HEK293 (cell line): ENCODE results near the gene UMAD1.

Source experiments
- SP2 ChIP-seq: fragments of 450-650 bp; formaldehyde crosslinking; IDR thresholded peaks from 2 replicates; pipeline ENCODE4 v1.5.1; 2016; ENCODE audit warnings: missing biosample characterization, missing genetic modification characterization
- YY1 ChIP-seq: fragments of 450-650 bp; formaldehyde crosslinking; IDR thresholded peaks from 2 replicates; pipeline ENCODE4 v1.5.1; 2018; ENCODE audit warnings: missing biosample characterization, missing genetic modification characterization
- ZEB2 ChIP-seq: fragments of 450-650 bp; formaldehyde crosslinking; IDR thresholded peaks from 2 replicates; pipeline ENCODE4 v1.5.1; 2016; ENCODE audit warnings: missing biosample characterization, missing genetic modification characterization
- ZNF10 ChIP-seq: fragments of 450-650 bp; formaldehyde crosslinking; IDR thresholded peaks from 2 replicates; pipeline ENCODE4 v1.5.1; 2017; ENCODE audit warnings: missing biosample characterization, missing genetic modification characterization
- ZNF202 ChIP-seq: fragments of 450-650 bp; formaldehyde crosslinking; IDR thresholded peaks from 2 replicates; pipeline ENCODE4 v1.5.1; 2016; ENCODE audit warnings: missing biosample characterization, missing genetic modification characterization, borderline replicate concordance
- ZNF354C ChIP-seq: fragments of 450-650 bp; formaldehyde crosslinking; IDR thresholded peaks from 2 replicates; pipeline ENCODE4 v1.5.1; 2016; ENCODE audit warnings: missing biosample characterization, missing genetic modification characterization, low read depth, borderline replicate concordance
- ZNF48 ChIP-seq: fragments of 450-650 bp; formaldehyde crosslinking; IDR thresholded peaks from 2 replicates; pipeline ENCODE4 v1.5.1; 2016; ENCODE audit warnings: missing biosample characterization, missing genetic modification characterization
- ZNF529 ChIP-seq: fragments of 450-650 bp; formaldehyde crosslinking; IDR thresholded peaks from 2 replicates; pipeline ENCODE4 v1.5.1; 2017; ENCODE audit warnings: missing genetic modification characterization, missing biosample characterization; ENCODE audit not compliant: insufficient replicate concordance
- ZNF544 ChIP-seq: fragments of 450-650 bp; formaldehyde crosslinking; IDR thresholded peaks from 2 replicates; pipeline ENCODE4 v1.5.0; 2017; ENCODE audit warnings: missing biosample characterization, missing genetic modification characterization
- ZNF561 ChIP-seq: fragments of 450-650 bp; IDR thresholded peaks from 2 replicates; pipeline ENCODE4 v1.5.1; 2018; ENCODE audit warnings: missing biosample characterization, missing genetic modification characterization, borderline replicate concordance
- ZNF600 ChIP-seq: fragments of 450-650 bp; formaldehyde crosslinking; IDR thresholded peaks from 2 replicates; pipeline ENCODE4 v1.5.1; 2016; ENCODE audit warnings: missing biosample characterization, missing genetic modification characterization
- ZNF707 ChIP-seq: fragments of 450-650 bp; formaldehyde crosslinking; IDR thresholded peaks from 2 replicates; pipeline ENCODE4 v1.5.1; 2016; ENCODE audit warnings: missing biosample characterization, missing genetic modification characterization
- ZNF776 ChIP-seq: fragments of 450-650 bp; formaldehyde crosslinking; IDR thresholded peaks from 2 replicates; pipeline ENCODE4 v1.5.0; 2017; ENCODE audit warnings: missing biosample characterization, missing genetic modification characterization, borderline replicate concordance
- ZNF792 ChIP-seq: fragments of 450-650 bp; formaldehyde crosslinking; IDR thresholded peaks from 2 replicates; pipeline ENCODE4 v1.5.1; 2016; ENCODE audit warnings: missing biosample characterization, missing genetic modification characterization
- TF ChIP-seq, protein P1 (sequence below): fragments of 450-650 bp; formaldehyde crosslinking; IDR thresholded peaks from 2 replicates; pipeline ENCODE4 v1.5.1; 2016; ENCODE audit warnings: missing biosample characterization, missing genetic modification characterization, borderline replicate concordance
- TF ChIP-seq, protein P2 (sequence below): fragments of 450-650 bp; formaldehyde crosslinking; IDR thresholded peaks from 2 replicates; pipeline ENCODE4 v1.5.1; 2016; ENCODE audit warnings: missing biosample characterization, missing genetic modification characterization
- TF ChIP-seq, protein P3 (sequence below): fragments of 450-650 bp; formaldehyde crosslinking; conservative IDR thresholded peaks from 2 replicates; pipeline ENCODE4 v1.5.1; 2016; ENCODE audit warnings: low read depth, missing biosample characterization, missing genetic modification characterization
- TF ChIP-seq, protein P4 (sequence below): sonication (generic); formaldehyde crosslinking; IDR thresholded peaks from 2 replicates; pipeline ENCODE4 v1.8.1; 2022; ENCODE audit warnings: mild to moderate bottlenecking, moderate library complexity, missing genetic modification reagents
- TF ChIP-seq, protein P5 (sequence below): fragments of 450-650 bp; formaldehyde crosslinking; IDR thresholded peaks from 2 replicates; pipeline ENCODE4 v1.5.1; 2016; ENCODE audit warnings: missing biosample characterization, missing genetic modification characterization
- TF ChIP-seq, protein P6 (sequence below): fragments of 450-650 bp; formaldehyde crosslinking; IDR thresholded peaks from 2 replicates; pipeline ENCODE4 v1.5.1; 2016; ENCODE audit warnings: missing biosample characterization, missing genetic modification characterization
- TF ChIP-seq, protein P7 (sequence below): fragments of 450-650 bp; formaldehyde crosslinking; IDR thresholded peaks from 2 replicates; pipeline ENCODE4 v1.5.1; 2016; ENCODE audit warnings: missing biosample characterization, missing genetic modification characterization

Gene UMAD1

DNA sequence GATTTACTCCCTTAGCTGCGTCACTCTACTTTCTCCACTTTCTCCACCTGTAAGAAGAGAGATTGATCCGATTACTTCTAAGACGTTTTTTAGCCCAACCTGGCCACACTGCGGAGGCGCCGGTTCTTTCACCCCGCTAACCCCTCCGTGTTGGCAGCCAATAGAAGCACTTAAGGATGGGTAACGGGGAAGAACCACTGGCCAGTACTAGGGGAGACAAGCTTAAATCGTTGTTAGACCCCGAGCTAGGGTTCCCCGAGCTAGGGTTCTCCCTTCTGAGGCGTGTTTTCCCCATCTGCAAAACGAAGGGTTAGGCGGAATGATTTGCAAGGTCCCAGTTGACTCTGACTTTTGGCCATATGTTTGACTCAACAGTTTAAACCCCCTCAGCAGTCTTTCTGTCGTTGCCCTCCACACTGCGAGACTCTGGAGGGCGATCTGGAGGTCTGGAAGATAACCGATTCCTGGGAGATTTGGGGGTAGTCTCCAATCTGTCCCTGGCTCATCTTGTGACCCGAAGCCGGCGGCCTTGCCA, 644 bp downstream of the UMAD1 start (continued):
- TF ChIP-seq ZNF792 (tag by site-specific recombination) (no peak), ZNF529 (tag by site-specific recombination) (no peak), ZNF776 (tag by site-specific recombination) (no peak), ZNF600 (tag by site-specific recombination) (no peak), ZNF707 (tag by site-specific recombination) (no peak), ZNF202 (tag by site-specific recombination) (no peak), ZNF10 (tag by site-specific recombination) (peak; percentile 41; the same call in 1 of the 2 replicates), ZEB2 (tag by site-specific recombination) (no peak), ZNF354C (tag by site-specific recombination) (no peak), YY1 (no peak), ZNF561 (tag by site-specific recombination) (no peak), ZNF544 (no peak), SP2 (tag by site-specific recombination) (no peak), ZNF48 (no peak)
- TF ChIP-seq, protein P1, sequence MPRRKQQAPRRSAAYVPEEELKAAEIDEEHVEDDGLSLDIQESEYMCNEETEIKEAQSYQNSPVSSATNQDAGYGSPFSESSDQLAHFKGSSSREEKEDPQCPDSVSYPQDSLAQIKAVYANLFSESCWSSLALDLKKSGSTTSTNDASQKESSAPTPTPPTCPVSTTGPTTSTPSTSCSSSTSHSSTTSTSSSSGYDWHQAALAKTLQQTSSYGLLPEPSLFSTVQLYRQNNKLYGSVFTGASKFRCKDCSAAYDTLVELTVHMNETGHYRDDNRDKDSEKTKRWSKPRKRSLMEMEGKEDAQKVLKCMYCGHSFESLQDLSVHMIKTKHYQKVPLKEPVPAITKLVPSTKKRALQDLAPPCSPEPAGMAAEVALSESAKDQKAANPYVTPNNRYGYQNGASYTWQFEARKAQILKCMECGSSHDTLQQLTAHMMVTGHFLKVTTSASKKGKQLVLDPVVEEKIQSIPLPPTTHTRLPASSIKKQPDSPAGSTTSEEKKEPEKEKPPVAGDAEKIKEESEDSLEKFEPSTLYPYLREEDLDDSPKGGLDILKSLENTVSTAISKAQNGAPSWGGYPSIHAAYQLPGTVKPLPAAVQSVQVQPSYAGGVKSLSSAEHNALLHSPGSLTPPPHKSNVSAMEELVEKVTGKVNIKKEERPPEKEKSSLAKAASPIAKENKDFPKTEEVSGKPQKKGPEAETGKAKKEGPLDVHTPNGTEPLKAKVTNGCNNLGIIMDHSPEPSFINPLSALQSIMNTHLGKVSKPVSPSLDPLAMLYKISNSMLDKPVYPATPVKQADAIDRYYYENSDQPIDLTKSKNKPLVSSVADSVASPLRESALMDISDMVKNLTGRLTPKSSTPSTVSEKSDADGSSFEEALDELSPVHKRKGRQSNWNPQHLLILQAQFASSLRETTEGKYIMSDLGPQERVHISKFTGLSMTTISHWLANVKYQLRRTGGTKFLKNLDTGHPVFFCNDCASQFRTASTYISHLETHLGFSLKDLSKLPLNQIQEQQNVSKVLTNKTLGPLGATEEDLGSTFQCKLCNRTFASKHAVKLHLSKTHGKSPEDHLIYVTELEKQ: no peak
- TF ChIP-seq, protein P2, sequence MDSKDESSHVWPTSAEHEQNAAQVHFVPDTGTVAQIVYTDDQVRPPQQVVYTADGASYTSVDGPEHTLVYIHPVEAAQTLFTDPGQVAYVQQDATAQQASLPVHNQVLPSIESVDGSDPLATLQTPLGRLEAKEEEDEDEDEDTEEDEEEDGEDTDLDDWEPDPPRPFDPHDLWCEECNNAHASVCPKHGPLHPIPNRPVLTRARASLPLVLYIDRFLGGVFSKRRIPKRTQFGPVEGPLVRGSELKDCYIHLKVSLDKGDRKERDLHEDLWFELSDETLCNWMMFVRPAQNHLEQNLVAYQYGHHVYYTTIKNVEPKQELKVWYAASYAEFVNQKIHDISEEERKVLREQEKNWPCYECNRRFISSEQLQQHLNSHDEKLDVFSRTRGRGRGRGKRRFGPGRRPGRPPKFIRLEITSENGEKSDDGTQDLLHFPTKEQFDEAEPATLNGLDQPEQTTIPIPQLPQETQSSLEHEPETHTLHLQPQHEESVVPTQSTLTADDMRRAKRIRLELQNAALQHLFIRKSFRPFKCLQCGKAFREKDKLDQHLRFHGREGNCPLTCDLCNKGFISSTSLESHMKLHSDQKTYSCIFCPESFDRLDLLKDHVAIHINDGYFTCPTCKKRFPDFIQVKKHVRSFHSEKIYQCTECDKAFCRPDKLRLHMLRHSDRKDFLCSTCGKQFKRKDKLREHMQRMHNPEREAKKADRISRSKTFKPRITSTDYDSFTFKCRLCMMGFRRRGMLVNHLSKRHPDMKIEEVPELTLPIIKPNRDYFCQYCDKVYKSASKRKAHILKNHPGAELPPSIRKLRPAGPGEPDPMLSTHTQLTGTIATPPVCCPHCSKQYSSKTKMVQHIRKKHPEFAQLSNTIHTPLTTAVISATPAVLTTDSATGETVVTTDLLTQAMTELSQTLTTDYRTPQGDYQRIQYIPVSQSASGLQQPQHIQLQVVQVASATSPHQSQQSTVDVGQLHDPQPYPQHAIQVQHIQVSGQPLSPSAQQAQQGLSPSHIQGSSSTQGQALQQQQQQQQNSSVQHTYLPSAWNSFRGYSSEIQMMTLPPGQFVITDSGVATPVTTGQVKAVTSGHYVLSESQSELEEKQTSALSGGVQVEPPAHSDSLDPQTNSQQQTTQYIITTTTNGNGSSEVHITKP (tag by site-specific recombination): peak; percentile 89
- TF ChIP-seq, protein P3, sequence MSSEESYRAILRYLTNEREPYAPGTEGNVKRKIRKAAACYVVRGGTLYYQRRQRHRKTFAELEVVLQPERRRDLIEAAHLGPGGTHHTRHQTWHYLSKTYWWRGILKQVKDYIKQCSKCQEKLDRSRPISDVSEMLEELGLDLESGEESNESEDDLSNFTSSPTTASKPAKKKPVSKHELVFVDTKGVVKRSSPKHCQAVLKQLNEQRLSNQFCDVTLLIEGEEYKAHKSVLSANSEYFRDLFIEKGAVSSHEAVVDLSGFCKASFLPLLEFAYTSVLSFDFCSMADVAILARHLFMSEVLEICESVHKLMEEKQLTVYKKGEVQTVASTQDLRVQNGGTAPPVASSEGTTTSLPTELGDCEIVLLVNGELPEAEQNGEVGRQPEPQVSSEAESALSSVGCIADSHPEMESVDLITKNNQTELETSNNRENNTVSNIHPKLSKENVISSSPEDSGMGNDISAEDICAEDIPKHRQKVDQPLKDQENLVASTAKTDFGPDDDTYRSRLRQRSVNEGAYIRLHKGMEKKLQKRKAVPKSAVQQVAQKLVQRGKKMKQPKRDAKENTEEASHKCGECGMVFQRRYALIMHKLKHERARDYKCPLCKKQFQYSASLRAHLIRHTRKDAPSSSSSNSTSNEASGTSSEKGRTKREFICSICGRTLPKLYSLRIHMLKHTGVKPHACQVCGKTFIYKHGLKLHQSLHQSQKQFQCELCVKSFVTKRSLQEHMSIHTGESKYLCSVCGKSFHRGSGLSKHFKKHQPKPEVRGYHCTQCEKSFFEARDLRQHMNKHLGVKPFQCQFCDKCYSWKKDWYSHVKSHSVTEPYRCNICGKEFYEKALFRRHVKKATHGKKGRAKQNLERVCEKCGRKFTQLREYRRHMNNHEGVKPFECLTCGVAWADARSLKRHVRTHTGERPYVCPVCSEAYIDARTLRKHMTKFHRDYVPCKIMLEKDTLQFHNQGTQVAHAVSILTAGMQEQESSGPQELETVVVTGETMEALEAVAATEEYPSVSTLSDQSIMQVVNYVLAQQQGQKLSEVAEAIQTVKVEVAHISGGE (tag by site-specific recombination): no peak
- TF ChIP-seq, protein P4, sequence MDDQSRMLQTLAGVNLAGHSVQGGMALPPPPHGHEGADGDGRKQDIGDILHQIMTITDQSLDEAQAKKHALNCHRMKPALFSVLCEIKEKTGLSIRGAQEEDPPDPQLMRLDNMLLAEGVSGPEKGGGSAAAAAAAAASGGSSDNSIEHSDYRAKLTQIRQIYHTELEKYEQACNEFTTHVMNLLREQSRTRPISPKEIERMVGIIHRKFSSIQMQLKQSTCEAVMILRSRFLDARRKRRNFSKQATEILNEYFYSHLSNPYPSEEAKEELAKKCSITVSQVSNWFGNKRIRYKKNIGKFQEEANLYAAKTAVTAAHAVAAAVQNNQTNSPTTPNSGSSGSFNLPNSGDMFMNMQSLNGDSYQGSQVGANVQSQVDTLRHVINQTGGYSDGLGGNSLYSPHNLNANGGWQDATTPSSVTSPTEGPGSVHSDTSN: no peak
- TF ChIP-seq, protein P5, sequence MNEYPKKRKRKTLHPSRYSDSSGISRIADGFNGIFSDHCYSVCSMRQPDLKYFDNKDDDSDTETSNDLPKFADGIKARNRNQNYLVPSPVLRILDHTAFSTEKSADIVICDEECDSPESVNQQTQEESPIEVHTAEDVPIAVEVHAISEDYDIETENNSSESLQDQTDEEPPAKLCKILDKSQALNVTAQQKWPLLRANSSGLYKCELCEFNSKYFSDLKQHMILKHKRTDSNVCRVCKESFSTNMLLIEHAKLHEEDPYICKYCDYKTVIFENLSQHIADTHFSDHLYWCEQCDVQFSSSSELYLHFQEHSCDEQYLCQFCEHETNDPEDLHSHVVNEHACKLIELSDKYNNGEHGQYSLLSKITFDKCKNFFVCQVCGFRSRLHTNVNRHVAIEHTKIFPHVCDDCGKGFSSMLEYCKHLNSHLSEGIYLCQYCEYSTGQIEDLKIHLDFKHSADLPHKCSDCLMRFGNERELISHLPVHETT (tag by site-specific recombination): no peak
- TF ChIP-seq, protein P6, sequence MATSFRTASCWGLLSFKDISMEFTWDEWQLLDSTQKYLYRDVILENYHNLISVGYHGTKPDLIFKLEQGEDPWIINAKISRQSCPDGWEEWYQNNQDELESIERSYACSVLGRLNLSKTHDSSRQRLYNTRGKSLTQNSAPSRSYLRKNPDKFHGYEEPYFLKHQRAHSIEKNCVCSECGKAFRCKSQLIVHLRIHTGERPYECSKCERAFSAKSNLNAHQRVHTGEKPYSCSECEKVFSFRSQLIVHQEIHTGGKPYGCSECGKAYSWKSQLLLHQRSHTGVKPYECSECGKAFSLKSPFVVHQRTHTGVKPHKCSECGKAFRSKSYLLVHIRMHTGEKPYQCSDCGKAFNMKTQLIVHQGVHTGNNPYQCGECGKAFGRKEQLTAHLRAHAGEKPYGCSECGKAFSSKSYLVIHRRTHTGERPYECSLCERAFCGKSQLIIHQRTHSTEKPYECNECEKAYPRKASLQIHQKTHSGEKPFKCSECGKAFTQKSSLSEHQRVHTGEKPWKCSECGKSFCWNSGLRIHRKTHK (tag by site-specific recombination): no peak
- TF ChIP-seq, protein P7, sequence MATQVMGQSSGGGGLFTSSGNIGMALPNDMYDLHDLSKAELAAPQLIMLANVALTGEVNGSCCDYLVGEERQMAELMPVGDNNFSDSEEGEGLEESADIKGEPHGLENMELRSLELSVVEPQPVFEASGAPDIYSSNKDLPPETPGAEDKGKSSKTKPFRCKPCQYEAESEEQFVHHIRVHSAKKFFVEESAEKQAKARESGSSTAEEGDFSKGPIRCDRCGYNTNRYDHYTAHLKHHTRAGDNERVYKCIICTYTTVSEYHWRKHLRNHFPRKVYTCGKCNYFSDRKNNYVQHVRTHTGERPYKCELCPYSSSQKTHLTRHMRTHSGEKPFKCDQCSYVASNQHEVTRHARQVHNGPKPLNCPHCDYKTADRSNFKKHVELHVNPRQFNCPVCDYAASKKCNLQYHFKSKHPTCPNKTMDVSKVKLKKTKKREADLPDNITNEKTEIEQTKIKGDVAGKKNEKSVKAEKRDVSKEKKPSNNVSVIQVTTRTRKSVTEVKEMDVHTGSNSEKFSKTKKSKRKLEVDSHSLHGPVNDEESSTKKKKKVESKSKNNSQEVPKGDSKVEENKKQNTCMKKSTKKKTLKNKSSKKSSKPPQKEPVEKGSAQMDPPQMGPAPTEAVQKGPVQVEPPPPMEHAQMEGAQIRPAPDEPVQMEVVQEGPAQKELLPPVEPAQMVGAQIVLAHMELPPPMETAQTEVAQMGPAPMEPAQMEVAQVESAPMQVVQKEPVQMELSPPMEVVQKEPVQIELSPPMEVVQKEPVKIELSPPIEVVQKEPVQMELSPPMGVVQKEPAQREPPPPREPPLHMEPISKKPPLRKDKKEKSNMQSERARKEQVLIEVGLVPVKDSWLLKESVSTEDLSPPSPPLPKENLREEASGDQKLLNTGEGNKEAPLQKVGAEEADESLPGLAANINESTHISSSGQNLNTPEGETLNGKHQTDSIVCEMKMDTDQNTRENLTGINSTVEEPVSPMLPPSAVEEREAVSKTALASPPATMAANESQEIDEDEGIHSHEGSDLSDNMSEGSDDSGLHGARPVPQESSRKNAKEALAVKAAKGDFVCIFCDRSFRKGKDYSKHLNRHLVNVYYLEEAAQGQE (tag by site-specific recombination): no peak; the same call in 1 of the 2 replicates
